DMS 273 treated with DMSO at 0.1 percent for 48 hours (cell line): Measurements from ENCODE around the gene AKIP1.
A peak's percentile ranks its signal among the peaks of the same experiment; 100 is the strongest.
"Not testable (repeated sequence)": the region's sequence is repeated elsewhere in the genome, so short reads cannot be mapped to it uniquely, and the experiment has no call there.

Experiments used
- DNase-seq: peaks from one replicate; lab custom pipeline; 2025; lab: John Stamatoyannopoulos, UW

The AKIP1 gene, protein sequence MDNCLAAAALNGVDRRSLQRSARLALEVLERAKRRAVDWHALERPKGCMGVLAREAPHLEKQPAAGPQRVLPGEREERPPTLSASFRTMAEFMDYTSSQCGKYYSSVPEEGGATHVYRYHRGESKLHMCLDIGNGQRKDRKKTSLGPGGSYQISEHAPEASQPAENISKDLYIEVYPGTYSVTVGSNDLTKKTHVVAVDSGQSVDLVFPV

DNA sequence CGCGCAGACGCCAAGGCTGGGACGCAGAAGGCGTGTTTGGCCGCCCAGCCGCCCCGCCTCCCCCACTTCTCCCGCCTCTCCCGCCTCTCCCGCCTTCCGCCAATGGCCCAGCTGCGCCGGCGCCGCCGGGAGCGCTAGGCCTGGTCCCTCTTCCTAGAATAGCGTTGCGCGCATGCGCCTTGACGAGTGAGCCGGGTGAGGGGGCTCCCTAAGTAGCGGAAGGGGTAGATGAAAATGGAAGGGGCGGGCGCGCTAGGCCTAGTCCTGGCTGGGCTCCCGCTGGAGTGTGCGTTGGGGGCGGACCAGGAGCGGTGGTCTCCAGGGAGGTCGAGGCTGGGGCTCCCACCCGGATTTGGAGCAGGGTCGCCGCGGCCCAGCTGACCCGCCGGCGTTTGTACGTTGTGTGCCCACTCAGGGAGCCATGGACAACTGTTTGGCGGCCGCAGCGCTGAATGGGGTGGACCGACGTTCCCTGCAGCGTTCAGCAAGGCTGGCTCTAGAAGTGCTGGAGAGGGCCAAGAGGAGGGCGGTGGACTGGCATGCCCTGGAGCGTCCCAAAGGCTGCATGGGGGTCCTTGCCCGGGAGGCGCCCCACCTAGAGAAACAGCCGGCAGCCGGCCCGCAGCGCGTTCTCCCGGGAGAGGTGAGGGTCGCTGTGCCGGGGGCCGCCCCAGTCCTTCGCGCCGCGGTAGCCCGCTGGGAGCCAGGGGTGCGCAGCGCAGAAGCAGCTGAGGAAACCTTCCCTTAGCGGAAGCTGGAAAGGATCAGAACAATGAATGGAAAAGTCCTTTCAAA is at the start of gene AKIP1:
Gene AKIP1 (plus strand): TSS at position 161 of the 795 bp plus-strand sequence. CDS start 261 bp downstream, at position 422.
- peak; percentile 79 for DNase-seq

DNA sequence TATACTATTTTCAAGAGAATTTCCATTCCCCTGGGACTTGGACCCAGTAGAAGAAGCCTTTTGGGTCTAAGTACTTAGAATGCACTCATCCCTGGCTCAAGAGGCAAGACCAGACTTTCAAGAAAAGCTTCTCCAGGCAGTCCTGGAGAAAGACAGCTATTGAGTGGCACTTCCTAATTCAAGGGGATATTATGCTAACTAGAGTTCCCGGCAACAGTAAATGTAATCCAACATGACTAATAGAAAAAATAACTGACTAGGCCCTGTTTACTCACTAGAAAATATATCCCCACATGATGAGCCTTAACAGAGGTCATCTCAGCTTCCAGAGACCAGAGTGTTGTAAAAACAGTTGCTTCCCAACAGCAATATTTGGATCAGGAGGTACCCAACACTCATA is 47.2 kb upstream of the AKIP1 start:
- DNase-seq: no peak

DNA sequence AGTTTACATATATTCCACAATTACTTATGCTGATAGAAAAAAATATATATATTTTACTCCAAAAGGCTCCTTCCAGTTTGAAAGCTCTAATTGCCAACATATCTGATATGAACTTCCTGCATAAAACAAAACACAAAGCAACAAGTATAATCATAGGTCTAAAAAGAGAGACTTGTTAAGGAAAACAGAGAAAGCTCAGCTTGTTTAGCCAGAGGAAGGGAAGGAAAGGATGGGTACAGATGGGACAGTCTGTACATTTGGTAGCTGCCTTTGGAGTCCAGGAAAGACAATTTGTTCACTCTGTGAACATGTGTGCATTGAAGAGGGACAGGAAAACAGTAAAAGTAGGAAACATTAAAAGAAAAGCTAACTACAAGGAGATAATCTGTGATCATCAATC is 45.7 kb upstream of the AKIP1 start:
- no peak for DNase-seq

DNA sequence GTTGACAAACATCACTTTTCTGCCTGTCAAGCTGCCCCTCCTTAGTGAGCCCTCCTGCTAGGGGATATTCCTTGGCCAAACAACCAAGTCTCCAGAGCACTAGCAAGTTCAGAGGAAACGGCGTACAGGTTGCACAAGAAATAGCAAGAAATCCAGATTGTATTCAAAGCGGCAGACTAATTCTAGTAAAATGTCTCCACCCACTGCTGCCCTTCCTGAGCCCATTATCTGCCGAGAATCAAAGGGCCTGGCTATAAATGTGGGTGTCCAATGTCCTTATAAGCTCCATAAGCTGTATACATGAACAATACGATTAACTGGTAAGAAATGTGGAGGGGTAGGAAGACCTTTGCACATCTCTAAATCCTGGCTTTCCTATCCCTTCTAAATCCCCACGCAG is 44.0 kb upstream of the AKIP1 start:
- no peak for DNase-seq

DNA sequence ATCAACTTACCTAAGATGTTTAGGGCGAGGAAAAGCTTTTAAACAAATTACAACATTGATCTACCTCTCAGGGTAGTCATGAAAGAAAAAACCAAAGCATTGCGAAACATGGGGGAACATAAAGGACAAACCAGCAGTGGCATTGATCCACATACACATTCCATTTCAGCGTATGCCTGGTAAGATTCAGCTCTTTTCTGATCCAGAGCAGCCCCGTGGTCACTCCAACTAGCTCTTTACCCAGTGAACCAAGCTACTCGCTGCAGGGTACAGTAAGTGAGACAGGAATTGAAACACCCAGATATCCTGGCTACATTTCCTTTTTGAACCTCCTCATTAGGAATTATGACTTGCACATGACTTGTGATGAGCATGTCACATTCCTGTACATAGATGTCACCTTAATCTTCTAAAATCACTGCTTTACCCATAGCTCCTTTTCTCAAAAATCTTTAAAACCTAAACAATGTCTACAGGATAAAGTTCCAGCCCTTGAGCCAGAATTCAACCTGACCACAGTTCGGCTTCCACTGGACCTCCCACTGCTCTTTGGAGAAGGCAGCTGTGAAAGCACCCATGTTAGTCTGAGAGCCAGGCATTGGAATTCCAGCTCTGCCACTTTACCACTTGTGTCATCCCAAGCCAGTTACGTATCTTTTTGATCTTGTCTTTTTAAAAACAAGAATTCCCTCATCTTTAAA is 42.9 kb upstream of the AKIP1 start:
- no peak for DNase-seq

DNA sequence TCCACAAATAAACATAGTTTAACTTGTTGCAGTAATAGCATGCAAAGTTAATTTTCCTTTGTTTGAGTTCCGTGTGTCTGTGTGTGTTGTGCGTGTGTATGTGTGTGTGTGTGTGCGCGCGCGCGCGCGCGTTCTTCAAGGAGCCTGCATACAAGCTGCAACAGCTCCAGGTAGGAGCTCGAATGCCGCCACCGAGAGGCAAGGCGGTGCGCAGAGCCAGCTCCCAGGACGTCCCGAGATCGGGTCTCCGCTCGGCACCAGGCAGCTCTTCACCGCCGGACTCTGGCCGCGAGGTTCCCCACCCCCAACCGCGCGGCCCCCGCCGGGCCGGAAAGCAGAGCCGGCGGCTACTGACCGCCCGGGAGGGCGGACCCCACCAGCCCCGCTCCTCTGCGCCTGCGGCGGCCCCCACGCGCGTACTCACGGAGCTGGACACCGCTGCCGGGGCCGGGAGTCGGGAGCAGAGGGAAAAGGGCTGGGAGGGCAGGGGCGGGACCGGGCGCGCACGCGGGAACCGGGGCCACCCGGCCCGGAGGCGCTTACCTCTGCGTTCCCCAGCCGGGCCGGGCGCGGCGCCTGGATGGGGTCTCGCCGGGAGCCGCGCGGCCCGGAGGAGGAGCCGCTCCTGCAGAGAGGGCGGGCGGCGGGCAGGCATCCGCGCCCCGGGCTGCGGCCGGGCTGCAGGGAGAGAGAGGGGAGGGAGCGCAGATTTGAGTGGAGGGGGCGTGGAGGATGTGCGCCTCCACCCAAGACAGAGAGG is 40.4 kb upstream of the AKIP1 start:
- peak; percentile 14 for DNase-seq

DNA sequence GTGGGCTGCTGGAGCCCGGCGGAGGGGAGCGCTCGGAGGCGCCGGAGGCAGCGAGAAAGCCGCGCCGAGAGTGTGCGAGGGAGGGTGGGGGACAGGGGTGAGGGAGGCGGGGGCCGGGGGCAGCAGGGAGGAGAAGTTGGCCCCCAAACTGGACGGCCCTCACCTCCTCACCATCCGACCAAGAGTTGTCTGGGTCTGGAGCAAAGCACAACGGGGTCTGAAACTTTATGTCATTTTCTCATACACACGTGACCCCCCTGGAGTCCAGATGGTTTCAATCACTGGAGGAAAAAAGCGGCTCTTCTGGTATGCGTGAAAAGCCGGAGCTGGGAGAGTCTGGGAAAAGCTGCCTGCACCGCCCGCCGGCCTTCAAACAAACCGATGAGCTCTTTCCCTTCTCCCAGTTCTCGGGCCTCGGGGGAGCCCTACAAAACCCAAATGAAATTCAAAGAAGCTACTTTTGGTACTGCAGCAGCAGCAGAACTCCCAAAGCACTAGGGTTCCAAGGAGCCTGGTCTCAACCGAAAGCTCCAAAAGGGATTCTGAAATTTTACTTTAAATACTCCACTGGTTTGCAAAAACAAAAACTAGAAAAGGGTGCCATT is 39.7 kb upstream of the AKIP1 start:
- DNase-seq: peak; percentile 66

DNA sequence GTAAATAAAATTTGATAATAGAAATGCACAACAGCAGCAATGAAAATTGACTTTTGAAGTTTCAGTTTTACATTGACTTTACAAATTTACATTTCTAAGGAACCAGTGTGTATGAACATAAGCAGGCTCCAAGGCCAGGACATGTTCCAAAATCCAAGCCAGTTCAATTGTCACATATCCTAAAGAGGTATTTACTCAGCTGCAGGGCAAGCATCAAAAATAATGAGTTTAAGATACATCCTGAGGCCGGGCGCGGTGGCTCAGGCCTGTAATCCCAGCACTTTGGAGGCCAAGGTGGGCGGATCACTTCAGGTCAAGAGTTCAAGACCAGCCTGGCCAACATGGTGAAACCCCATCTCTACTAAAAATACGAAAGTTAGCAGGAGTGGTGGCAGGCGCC is 39.0 kb upstream of the AKIP1 start:
- DNase-seq: no peak

DNA sequence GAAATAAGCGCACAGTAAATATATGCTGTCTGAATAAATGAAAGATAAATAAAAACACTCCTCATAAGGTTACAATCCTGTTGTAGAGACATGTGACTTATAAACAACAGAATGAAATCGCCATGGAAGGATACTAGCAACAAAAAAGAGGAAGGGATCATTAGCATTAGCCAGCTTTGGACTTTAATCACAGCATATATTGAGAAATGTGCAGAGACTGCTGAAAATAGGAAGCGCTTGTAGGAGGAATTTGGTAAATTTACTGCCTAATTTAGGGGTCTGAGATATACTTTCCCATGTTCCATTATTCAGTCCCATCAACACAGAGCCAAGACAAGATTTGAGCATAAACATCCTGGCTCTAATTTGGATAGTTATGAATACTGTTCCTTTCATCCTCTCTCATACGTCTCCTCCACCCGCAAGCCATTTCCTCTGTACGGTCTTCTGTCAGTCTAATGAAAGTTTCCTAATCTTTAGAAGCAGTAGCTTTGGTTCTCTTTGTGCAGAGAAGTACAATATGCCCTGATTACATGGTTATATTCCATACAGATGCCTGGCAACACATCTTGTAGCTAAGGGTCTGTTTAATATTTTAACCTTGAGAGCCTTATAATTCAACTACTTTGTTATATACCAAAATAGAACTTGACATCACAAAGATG is 37.1 kb upstream of the AKIP1 start:
- DNase-seq: no peak

DNA sequence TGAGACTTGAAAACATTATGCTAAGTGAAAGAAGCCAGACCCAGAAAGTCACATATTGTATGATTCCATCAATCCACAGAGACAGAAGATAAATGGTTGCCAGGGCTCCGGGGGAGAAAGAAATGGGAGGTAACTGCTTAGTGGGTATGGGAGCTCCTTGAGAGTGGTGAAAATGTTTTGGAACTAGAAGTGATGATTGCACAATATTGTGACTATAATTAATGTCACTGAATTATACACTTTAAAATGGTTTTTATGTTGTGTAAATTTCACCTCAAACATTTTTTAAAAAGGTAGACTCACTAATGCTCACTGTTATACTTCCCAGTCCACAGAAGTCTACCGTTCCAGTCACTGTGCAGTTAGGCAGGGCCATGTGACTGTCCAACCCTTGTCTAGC is 32.2 kb upstream of the AKIP1 start:
- DNase-seq: no peak

DNA sequence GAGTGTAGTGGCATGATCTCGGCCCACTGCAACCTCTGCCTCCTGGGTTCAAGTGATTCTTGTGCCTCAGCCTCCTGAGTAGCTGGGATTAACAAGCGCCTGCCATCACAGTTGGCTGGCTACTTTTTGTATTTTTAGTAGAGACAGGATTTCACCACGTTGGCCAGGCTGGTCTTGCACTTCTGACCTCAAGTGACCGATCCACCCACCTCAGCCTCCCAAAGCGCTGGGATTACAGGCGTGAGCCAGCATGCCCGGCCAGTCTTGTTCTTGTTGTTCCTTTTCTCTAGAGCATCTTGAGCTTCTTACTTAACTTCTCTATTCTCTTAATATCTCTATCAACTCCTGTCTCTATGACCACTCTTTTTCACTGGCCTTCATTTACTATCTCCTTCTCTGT is 29.4 kb upstream of the AKIP1 start:
- not testable (repeated sequence) for DNase-seq

DNA sequence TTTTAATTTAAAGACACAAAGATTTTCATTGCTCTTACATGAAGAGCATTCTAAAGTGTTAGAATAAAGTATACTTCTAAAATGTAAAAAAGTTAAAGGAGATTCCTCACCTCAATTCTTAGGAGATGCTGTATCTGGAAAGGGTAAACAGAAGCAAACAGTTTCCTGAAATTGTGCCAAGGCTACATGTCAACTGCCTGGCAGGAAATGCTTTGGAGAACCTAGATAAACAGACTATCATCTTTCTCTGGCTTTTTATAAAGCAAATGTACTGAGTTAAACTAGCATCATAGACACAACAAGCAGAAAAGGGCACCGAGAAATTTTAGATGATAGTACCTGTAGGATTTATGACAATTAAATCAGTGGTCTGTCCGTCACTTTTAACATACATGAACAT is 24.7 kb upstream of the AKIP1 start:
- DNase-seq: no peak

DNA sequence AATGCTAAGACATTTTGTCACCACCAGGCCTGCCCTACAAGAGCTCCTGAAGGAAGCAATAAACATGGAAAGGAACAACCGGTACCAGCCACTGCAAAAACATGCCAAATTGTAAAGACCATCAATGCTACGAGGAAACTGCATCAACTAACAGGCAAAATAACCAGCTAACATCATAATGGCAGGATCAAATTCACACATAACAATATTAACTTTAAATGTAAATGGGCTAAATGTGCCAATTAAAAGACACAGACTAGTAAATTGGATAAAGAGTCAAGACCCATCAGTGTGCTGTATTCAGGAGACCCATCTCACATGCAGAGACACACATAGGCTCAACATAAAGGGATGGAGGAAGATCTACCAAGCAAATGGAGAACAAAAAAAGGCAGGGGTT is 19.8 kb upstream of the AKIP1 start:
- DNase-seq: not testable (repeated sequence)

DNA sequence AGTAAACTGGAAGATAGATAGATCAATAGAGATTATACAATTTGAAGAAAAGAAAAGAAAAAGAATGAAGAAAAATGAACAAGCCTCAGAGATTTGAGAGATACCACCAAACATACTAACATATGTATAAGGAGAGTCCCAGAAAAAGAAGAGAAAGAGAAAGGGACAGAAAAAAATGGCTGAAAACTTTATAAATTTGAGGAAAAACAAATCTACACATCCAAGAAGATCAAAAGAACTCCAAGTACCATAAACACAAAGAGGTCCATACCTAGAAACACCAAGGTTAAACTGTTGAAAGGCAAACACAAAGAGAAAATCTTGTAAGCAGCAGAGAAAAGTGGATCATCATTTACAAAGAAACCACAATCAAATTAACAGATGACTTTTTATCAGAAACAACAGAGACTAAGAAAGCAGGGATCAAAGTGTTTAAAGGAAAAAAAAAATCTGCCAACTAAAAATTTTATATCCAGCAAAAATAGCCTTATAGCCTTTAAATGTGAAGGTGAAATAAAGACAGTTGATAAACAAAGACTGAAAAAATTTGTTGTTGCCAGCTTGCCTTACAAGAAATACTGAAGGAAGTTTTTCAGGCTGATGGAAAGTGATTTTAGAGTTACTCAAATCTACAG is 11.8 kb upstream of the AKIP1 start:
- DNase-seq: no peak

DNA sequence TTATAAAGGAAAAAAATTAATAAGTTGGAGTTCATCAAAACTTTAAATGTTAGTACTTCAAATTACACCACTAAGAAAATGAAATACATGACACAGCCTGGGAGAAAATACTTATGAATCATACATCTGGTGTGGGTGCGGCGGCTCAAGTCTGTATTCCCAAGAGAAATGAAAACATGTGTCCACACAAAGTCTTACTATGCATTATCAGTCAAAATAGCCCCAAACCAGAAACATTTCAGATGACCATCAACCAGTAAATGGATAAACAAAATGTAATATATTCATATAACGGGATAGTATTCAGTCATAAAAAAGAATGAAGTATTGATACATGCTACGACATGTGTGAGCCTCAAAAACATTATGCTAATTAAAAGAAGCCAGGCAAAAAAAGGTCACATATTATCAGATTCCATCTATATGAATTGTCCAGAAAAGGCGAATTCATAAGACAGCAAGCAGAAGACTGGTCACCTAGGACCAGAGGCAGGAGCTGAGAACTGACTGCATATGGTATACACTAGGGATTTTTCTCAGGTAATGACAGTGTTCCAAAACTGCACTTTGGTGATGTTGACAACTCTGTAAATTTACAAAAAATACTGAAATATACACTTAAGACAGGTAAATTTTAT is 5.3 kb upstream of the AKIP1 start:
- no peak for DNase-seq

DNA sequence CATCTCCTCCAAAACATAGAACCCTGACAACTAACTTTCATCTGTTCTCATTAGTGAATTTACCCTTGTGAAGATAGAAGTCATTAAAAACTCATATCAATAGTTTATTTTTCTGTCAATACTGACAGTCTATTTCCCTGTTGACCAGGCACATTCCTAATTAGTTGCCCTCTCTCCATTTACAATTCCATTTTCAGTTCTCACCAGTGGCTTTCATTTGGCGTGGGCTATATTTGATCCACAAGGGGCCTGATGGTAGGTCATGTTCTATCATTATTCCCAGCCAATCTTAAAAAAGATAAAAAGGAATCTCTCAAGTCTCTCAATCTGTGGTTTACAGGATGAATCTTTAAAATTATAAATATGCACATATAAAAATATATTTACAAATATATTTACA is 3.9 kb upstream of the AKIP1 start:
- no peak for DNase-seq

DNA sequence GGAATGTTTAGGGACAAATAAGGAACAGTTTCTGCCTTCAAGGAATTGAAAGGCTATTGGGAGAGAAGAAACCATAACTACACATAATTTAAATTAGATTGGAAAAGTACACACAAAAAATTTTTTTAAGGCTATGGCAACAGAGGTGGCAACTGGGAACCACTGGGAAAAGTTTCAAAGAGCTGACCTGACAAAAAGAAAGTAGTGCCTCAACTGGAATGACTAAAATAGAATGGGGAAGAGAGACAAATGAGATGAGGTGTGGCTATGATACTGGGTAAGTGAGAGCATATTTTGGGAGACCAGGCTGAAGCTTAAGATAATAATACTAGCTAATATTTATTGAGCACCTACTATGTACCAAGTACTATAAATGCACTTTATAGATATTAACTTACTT is 2.9 kb upstream of the AKIP1 start:
- no peak for DNase-seq

DNA sequence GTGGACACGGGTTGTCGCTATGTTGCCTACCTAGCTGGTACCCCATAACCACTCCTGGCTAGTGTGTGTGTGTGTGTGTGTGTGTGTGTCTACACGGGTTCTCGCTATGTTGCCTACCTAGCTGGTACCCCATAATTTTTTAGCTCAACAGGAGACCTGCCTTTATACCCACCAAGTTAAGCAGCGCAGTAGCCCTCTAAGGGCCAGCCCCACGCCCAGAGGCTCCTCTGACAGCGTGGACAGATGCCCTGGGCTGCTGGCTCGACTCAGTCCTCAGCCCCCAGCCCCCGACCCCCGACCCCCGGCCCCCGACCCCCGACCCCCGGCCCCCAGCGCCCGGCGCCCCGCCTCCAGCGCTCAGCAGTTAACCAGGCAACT is 351 bp upstream of the AKIP1 start:
- no peak for DNase-seq

DNA sequence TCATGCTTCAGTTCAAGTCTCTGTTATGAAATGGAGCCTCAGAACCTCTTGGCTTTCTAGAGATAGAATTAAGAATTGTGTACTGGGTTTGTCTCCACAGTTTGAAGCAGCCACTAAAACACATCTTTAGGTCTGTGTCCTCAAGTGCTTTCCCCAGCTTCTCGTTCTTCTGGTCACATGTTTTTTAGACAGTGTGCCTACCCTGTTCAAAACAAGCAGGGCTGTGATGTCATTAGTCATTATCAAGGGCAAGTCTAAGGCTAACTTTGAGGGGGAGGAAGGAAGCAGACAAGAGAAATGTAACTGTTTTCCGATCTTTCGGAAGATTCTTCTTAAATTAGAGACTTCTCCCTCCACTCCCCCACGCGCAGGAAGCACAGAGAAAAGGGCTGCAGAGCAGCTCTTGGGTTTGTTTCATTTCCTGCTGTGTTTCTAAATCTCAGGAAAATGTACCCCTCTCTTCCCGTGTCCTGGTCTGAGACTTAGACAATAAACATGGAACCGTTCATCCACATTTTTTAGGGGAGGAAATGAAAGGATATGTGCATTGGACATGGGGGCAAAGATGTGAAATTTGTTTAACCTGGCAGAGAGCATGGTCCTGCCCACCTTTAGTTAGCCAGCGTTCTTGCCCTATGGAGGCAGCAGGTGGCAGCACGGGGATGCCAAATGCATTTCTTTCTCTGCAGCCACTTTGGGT is 3.1 kb downstream of the AKIP1 start:
- no peak for DNase-seq

DNA sequence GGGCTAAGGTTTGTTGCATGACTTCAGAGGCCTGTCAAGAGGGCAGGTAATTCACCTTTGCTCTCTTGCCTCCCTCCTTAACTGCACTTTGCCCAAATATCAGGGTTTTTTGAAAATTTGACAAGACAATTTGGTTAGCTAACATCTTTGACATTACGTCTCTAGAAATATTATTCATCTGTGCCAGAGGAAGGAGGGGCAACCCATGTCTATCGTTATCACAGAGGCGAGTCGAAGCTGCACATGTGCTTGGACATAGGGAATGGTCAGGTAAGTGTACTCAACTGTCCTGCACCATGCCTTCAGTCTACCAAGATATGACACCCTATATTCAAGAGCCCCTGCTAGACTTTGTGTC is 3.7 kb downstream of the AKIP1 start:
- DNase-seq: no peak
